Amniotic stem cell (primary cell): ENCODE data around the gene AGAP5.

ENCODE experiments used
- DNase-seq: peaks from one replicate; lab custom pipeline; 2025; lab: John Stamatoyannopoulos, UW

AGAP5 gene

GRCh38 chr10:73625884-73626752, 71.8 kb downstream of the AGAP5 start:
- DNase-seq = peak; percentile 97

GRCh38 chr10:73625004-73625883, 72.7 kb downstream of the AGAP5 start:
- no peak for DNase-seq
